Embryonic facial prominence (tissue), 1 donor: Measurements from ENCODE around the gene KCNK13.

ENCODE experiments used
- DNase-seq: peaks from one replicate; pipeline ENCODE4 v3.0.0-alpha.2; 2016; ENCODE audit errors: extremely low spot score

The KCNK13 gene

GRCh38 chr14:90132821-90133570 lies 71.2 kb downstream of the KCNK13 start:
- DNase-seq, result no peak

- DNase-seq, result no peak
These were observed 75.1 kb downstream of the KCNK13 start for GRCh38 chr14:90136904-90137303.

GRCh38 chr14:90137807-90138206 lies 76.0 kb downstream of the KCNK13 start:
- no peak for DNase-seq

GRCh38 chr14:90139199-90139598 lies 77.4 kb downstream of the KCNK13 start:
- no peak for DNase-seq

- no peak for DNase-seq
These were observed 78.6 kb downstream of the KCNK13 start for GRCh38 chr14:90140298-90140955.

GRCh38 chr14:90140956-90141316 lies 79.1 kb downstream of the KCNK13 start:
- DNase-seq, result no peak

- no peak for DNase-seq
These were observed 91.6 kb downstream of the KCNK13 start for GRCh38 chr14:90153429-90153828.

- DNase-seq, result no peak
These were observed 92.3 kb downstream of the KCNK13 start for GRCh38 chr14:90154110-90154509.

- DNase-seq, result no peak
These were observed 97.4 kb downstream of the KCNK13 start for GRCh38 chr14:90159146-90159545.

- DNase-seq, result no peak
These were observed 97.9 kb downstream of the KCNK13 start for GRCh38 chr14:90159688-90160087.

- no peak for DNase-seq
These were observed 99.3 kb downstream of the KCNK13 start for GRCh38 chr14:90161129-90161528.

- no peak for DNase-seq
These were observed 106.8 kb downstream of the KCNK13 start for GRCh38 chr14:90168425-90169105.

- no peak for DNase-seq
These were observed 113.8 kb downstream of the KCNK13 start for GRCh38 chr14:90175631-90176030.

GRCh38 chr14:90177539-90178189 lies 115.9 kb downstream of the KCNK13 start:
- DNase-seq, result no peak

GRCh38 chr14:90179357-90179756 lies 117.6 kb downstream of the KCNK13 start:
- no peak for DNase-seq

GRCh38 chr14:90179809-90180779 lies 118.3 kb downstream of the KCNK13 start:
- DNase-seq, result no peak

- no peak for DNase-seq
These were observed 122.3 kb downstream of the KCNK13 start for GRCh38 chr14:90184094-90184493.

GRCh38 chr14:90184571-90185266 lies 122.9 kb downstream of the KCNK13 start:
- no peak for DNase-seq

GRCh38 chr14:90188588-90188987 lies 126.8 kb downstream of the KCNK13 start:
- no peak for DNase-seq

GRCh38 chr14:90191154-90191553 lies 129.4 kb downstream of the KCNK13 start:
- DNase-seq, result no peak

- DNase-seq, result no peak
These were observed 129.8 kb downstream of the KCNK13 start for GRCh38 chr14:90191585-90191984.
